ENCODE data around the gene JAG2.

The JAG2 gene

GRCh38 chr14:105185001-105185400, 16.4 kb upstream of the JAG2 start:
- FAIRE-seq, result no peak
- no peak for DNase-seq (ENCODE audit: insufficient read length, low spot score)
- no peak for TF ChIP-seq PAX5 (IDR thresholded peaks at IDR 0.05; ENCODE audit: insufficient read depth, low read length, severe bottlenecking)
- TF ChIP-seq POU2F2 (IDR thresholded peaks at IDR 0.05; ENCODE audit: low read depth, low read length), result no peak
- TF ChIP-seq POLR2AphosphoS5 (IDR thresholded peaks at IDR 0.05; ENCODE audit: low read depth, low read length), result no peak
- TF ChIP-seq TAF1 (IDR thresholded peaks at IDR 0.05; ENCODE audit: low read depth, low read length), result no peak
- TF ChIP-seq SPI1 (IDR thresholded peaks at IDR 0.05; ENCODE audit: low read depth, low read length), result no peak
- no peak for TF ChIP-seq POLR2A (IDR thresholded peaks at IDR 0.05; ENCODE audit: low read depth, low read length)

- FAIRE-seq (no peak), DNase-seq (ENCODE audit: insufficient read length, low spot score) (no peak)
- TF ChIP-seq SPI1 (IDR thresholded peaks at IDR 0.05; ENCODE audit: low read depth, low read length), result no peak
- TF ChIP-seq TAF1 (IDR thresholded peaks at IDR 0.05; ENCODE audit: low read depth, low read length), result no peak
- no peak for TF ChIP-seq POLR2AphosphoS5 (IDR thresholded peaks at IDR 0.05; ENCODE audit: low read depth, low read length)
- no peak for TF ChIP-seq PAX5 (IDR thresholded peaks at IDR 0.05; ENCODE audit: insufficient read depth, low read length, severe bottlenecking)
- TF ChIP-seq POU2F2 (IDR thresholded peaks at IDR 0.05; ENCODE audit: low read depth, low read length), result no peak
- TF ChIP-seq POLR2A (IDR thresholded peaks at IDR 0.05; ENCODE audit: low read depth, low read length), result no peak
Observed at GRCh38 chr14:105184461-105184860, 15.9 kb upstream of the JAG2 start.

GRCh38 chr14:105182296-105183020, 13.9 kb upstream of the JAG2 start:
- FAIRE-seq, result no peak
- no peak for DNase-seq (ENCODE audit: insufficient read length, low spot score)
- TF ChIP-seq TAF1 (IDR thresholded peaks at IDR 0.05; ENCODE audit: low read depth, low read length) (no peak), POLR2AphosphoS5 (IDR thresholded peaks at IDR 0.05; ENCODE audit: low read depth, low read length) (no peak), POLR2A (IDR thresholded peaks at IDR 0.05; ENCODE audit: low read depth, low read length) (no peak)

- DNase-seq (ENCODE audit: insufficient read length, low spot score), result no peak
- FAIRE-seq, result no peak
- no peak for TF ChIP-seq TAF1 (IDR thresholded peaks at IDR 0.05; ENCODE audit: low read depth, low read length)
- TF ChIP-seq SPI1 (IDR thresholded peaks at IDR 0.05; ENCODE audit: low read depth, low read length), result no peak
- no peak for TF ChIP-seq POLR2A (IDR thresholded peaks at IDR 0.05; ENCODE audit: low read depth, low read length)
- no peak for TF ChIP-seq PAX5 (IDR thresholded peaks at IDR 0.05; ENCODE audit: insufficient read depth, low read length, severe bottlenecking)
- no peak for TF ChIP-seq POLR2AphosphoS5 (IDR thresholded peaks at IDR 0.05; ENCODE audit: low read depth, low read length)
- TF ChIP-seq POU2F2 (IDR thresholded peaks at IDR 0.05; ENCODE audit: low read depth, low read length), result no peak
Observed at GRCh38 chr14:105181549-105182295, 13.1 kb upstream of the JAG2 start.

GRCh38 chr14:105180592-105181548, 12.3 kb upstream of the JAG2 start, which contains the start of gene NUDT14:
TSS of gene NUDT14 (minus strand) at chr14:105181312. CDS start at chr14:105181209, 103 bp downstream.
- TF ChIP-seq POLR2A (IDR thresholded peaks at IDR 0.05; ENCODE audit: low read depth, low read length) (no peak), TAF1 (IDR thresholded peaks at IDR 0.05; ENCODE audit: low read depth, low read length) (no peak), SPI1 (IDR thresholded peaks at IDR 0.05; ENCODE audit: low read depth, low read length) (no peak), POLR2AphosphoS5 (IDR thresholded peaks at IDR 0.05; ENCODE audit: low read depth, low read length) (no peak), PAX5 (IDR thresholded peaks at IDR 0.05; ENCODE audit: insufficient read depth, low read length, severe bottlenecking) (no peak), POU2F2 (IDR thresholded peaks at IDR 0.05; ENCODE audit: low read depth, low read length) (no peak)
- FAIRE-seq (peak; percentile 55), DNase-seq (ENCODE audit: insufficient read length, low spot score) (peak; percentile 99)

- DNase-seq (ENCODE audit: insufficient read length, low spot score) (no peak), FAIRE-seq (no peak)
- TF ChIP-seq POU2F2 (IDR thresholded peaks at IDR 0.05; ENCODE audit: low read depth, low read length), result no peak
- TF ChIP-seq TAF1 (IDR thresholded peaks at IDR 0.05; ENCODE audit: low read depth, low read length), result no peak
- TF ChIP-seq POLR2A (IDR thresholded peaks at IDR 0.05; ENCODE audit: low read depth, low read length), result no peak
- no peak for TF ChIP-seq POLR2AphosphoS5 (IDR thresholded peaks at IDR 0.05; ENCODE audit: low read depth, low read length)
- no peak for TF ChIP-seq PAX5 (IDR thresholded peaks at IDR 0.05; ENCODE audit: insufficient read depth, low read length, severe bottlenecking)
- no peak for TF ChIP-seq SPI1 (IDR thresholded peaks at IDR 0.05; ENCODE audit: low read depth, low read length)
Observed at GRCh38 chr14:105179191-105179590, 10.6 kb upstream of the JAG2 start.

- no peak for DNase-seq (ENCODE audit: insufficient read length, low spot score)
- no peak for TF ChIP-seq PAX5 (IDR thresholded peaks at IDR 0.05; ENCODE audit: insufficient read depth, low read length, severe bottlenecking)
- no peak for FAIRE-seq
Observed at GRCh38 chr14:105178868-105179140, 10.2 kb upstream of the JAG2 start.

- TF ChIP-seq TAF1 (IDR thresholded peaks at IDR 0.05; ENCODE audit: low read depth, low read length) (no peak), POLR2AphosphoS5 (IDR thresholded peaks at IDR 0.05; ENCODE audit: low read depth, low read length) (no peak), POU2F2 (IDR thresholded peaks at IDR 0.05; ENCODE audit: low read depth, low read length) (no peak), POLR2A (IDR thresholded peaks at IDR 0.05; ENCODE audit: low read depth, low read length) (no peak), PAX5 (IDR thresholded peaks at IDR 0.05; ENCODE audit: insufficient read depth, low read length, severe bottlenecking) (no peak), SPI1 (IDR thresholded peaks at IDR 0.05; ENCODE audit: low read depth, low read length) (no peak)
- no peak for DNase-seq (ENCODE audit: insufficient read length, low spot score)
Observed at GRCh38 chr14:105178069-105178867, 9.7 kb upstream of the JAG2 start.

More at GRCh38 chr14:105178069-105178867, 9.7 kb upstream of the JAG2 start:
- no peak for FAIRE-seq

Measured in GM12891 (cell line).